Naive thymus-derived CD4-positive, alpha-beta T cell (primary cell): ENCODE results near the gene MARK2. TPM values are rescaled to one million over a fixed set of nuclear protein-coding genes. Genes with fewer than 3 reads are reported as not detected.
A peak's percentile ranks its signal among the peaks of the same experiment; 100 is the strongest.

ENCODE experiments used
- ATAC-seq: fragments of 150-1000 bp; cut with Tn5 transposase; 2 replicates; pipeline ENCODE4 v1.10.0; 2021; ENCODE audit warnings: mild to moderate bottlenecking, moderate library complexity
- CTCF ChIA-PET: fragments of 350-600 bp; sonication (Branson Sonifier 250); formaldehyde crosslinking; loops from one replicate; lab custom pipeline; 2021; ENCODE audit warnings: antibody characterized with exemption; lab: Charles Lee
- POLR2A ChIA-PET: fragments of 350-600 bp; sonication (Branson Sonifier 250); formaldehyde crosslinking; loops from one replicate; lab custom pipeline; 2021; ENCODE audit warnings: antibody characterized with exemption, inconsistent platforms; lab: Charles Lee
- DNase-seq, 9 donors: peaks; one replicate each; pipeline versions ENCODE4 v3.0.0 to v3.0.0-alpha.2; 2020 to 2022; ENCODE audit warnings: mixed read lengths in 1 of 9
- H3K27ac ChIP-seq: one replicate; pipeline ENCODE4 v1.7.0; 2013; ENCODE audit warnings: mild to moderate bottlenecking, low read depth, low read length, moderate library complexity
- H3K27me3 ChIP-seq, 2 donors: one replicate each; pipeline ENCODE4 v1.7.0; 2013; ENCODE audit warnings: low read length in 2 of 2, mild to moderate bottlenecking in 2 of 2, moderate library complexity in 2 of 2; ENCODE audit not compliant: control insufficient read depth in 2 of 2, insufficient read depth in 2 of 2
- H3K36me3 ChIP-seq, 3 experiments: 1 replicate in 2 of 3; 2 replicates in 1 of 3; pipeline ENCODE4 v1.7.0; 2013; ENCODE audit warnings: low read length in 3 of 3, mild to moderate bottlenecking in 3 of 3, moderate library complexity in 1 of 3; ENCODE audit not compliant: insufficient read depth in 3 of 3, control insufficient read depth in 2 of 3
- H3K4me1 ChIP-seq, 2 donors: one replicate each; pipeline ENCODE4 v1.7.0; 2013; ENCODE audit warnings: low read length in 2 of 2, mild to moderate bottlenecking in 2 of 2, moderate library complexity in 1 of 2; ENCODE audit not compliant: control insufficient read depth in 2 of 2, insufficient read depth in 2 of 2
- H3K4me3 ChIP-seq: 2 replicates; pipeline ENCODE4 v1.7.0; 2013; ENCODE audit warnings: mild to moderate bottlenecking, low read length
- H3K9me3 ChIP-seq, 3 experiments: 1 replicate in 2 of 3; 2 replicates in 1 of 3; pipeline ENCODE4 v1.7.0; 2013; ENCODE audit warnings: low read length in 3 of 3; ENCODE audit not compliant: control insufficient read depth in 2 of 3
- H3K27ac Mint-ChIP-seq, 9 donors: one replicate each; pipeline ENCODE4 v1.8.0; 2020 to 2022; ENCODE audit warnings: mixed read lengths in 9 of 9, mild to moderate bottlenecking in 8 of 9, moderate library complexity in 5 of 9, inconsistent platforms in 2 of 9
- H3K27me3 Mint-ChIP-seq, 5 donors: one replicate each; pipeline ENCODE4 v1.8.0; 2021 to 2022; ENCODE audit warnings: mixed read lengths in 5 of 5, mild to moderate bottlenecking in 1 of 5
- H3K36me3 Mint-ChIP-seq, 5 donors: one replicate each; pipeline ENCODE4 v1.8.0; 2020 to 2022; ENCODE audit warnings: mixed read lengths in 5 of 5, mild to moderate bottlenecking in 3 of 5, inconsistent platforms in 1 of 5
- H3K4me1 Mint-ChIP-seq, 7 donors: one replicate each; pipeline ENCODE4 v1.8.0; 2020 to 2022; ENCODE audit warnings: mixed read lengths in 7 of 7, mild to moderate bottlenecking in 3 of 7, inconsistent platforms in 1 of 7
- H3K4me3 Mint-ChIP-seq, 10 donors: one replicate each; pipeline ENCODE4 v1.8.0; 2020 to 2022; ENCODE audit warnings: mild to moderate bottlenecking in 10 of 10, mixed read lengths in 10 of 10, moderate library complexity in 6 of 10, inconsistent platforms in 2 of 10
- H3K9me3 Mint-ChIP-seq, 11 donors: one replicate each; pipeline ENCODE4 v1.8.0; 2020 to 2022; ENCODE audit warnings: mixed read lengths in 11 of 11, mild to moderate bottlenecking in 4 of 11, inconsistent platforms in 1 of 11, moderate library complexity in 1 of 11
- intact Hi-C, 2 donors: fragments of 100-400 bp; cut with micrococcal nuclease; formaldehyde crosslinking; loops; one replicate each; pipeline ENCODE4 v1.15.1; 2023
- polyA plus RNA-seq, 2 donors: library from polyadenylated mRNA; unstranded; fragments of 300-500 nt; fragmentation: Illumina TruSeq; gene quantifications; one replicate each; pipeline ENCODE4 v1.2.3, GENCODE V29; 2021
- total RNA-seq, 6 experiments: library from RNA in 5 of 6; stranded (reverse) in 5 of 6; gene quantifications; 1 replicate in 5 of 6; 2 replicates in 1 of 6; pipeline ENCODE4 v1.2.3 and lab custom pipeline; 2021 to 2026

The MARK2 gene
- total and polyA plus RNA-seq, 7 experiments from 2014 or later = 29.4 to 69.1 (median 56.8) TPM

GRCh38 chr11:63839508-63840355 is 822 bp downstream of the MARK2 start:
- Histone ChIP-seq H3K4me3 (peak overlapping the region; percentile 87), H3K9me3 (no peaks in the 10 kb centered on the region), H3K27me3 (no peaks in the 10 kb centered on the region), H3K36me3 (peaks cover 0 to 19% (median 5%) of the 10 kb centered on the region in 3 experiments), H3K27ac (peak overlapping the region; percentile 94), H3K4me1 (peaks cover 35 to 37% of the 10 kb centered on the region in 2 donors)
- Mint-ChIP-seq H3K4me3 (peak overlapping the region; percentile 86 to 99 (median 90)), H3K9me3 (peaks cover 0 to 2% (median 0%) of the 10 kb centered on the region in 11 donors), H3K4me1 (peaks cover 47 to 64% (median 60%) of the 10 kb centered on the region in 7 donors), H3K36me3 (peaks cover 0 to 21% (median 6%) of the 10 kb centered on the region in 5 donors), H3K27me3 (no peaks in the 10 kb centered on the region), H3K27ac (peak overlapping the region; percentile 74 to 93 (median 83))
- DNase-seq (peak in 5 of 9 donors; percentile 8 to 51 (median 24)), ATAC-seq (no peak)
- ChIA-PET CTCF (interaction anchor here (0.6 to 5.7 kb wide), 10 partner anchors 11 to 105 kb away, joined by 3 to 148 read pairs (median 4); no protein-coding TSS in a partner anchor), POLR2A (interaction anchor here (0.9 to 4.2 kb wide), 11 partner anchors 23 to 146 kb away, joined by 3 to 32 read pairs (median 4); no protein-coding TSS in a partner anchor)
- intact Hi-C loops = loop anchor here (1.0 to 5.0 kb wide), 13 partner anchors 12 to 1872 kb away; partner anchors contain the start of genes CATSPERZ (in 1 of the 2), FTH1 (in 1 of the 2), HNRNPUL2 (in 1 of the 2) and MACROD1 (in 1 of the 2)

GRCh38 chr11:63840356-63841060 is 1.6 kb downstream of the MARK2 start:
- intact Hi-C loops = loop anchor here (1.0 kb wide), 2 partner anchors 11 to 26 kb away; no protein-coding TSS in a partner anchor
- Mint-ChIP-seq H3K4me1 (peaks cover 50 to 72% (median 67%) of the 10 kb centered on the region in 7 donors), H3K27ac (peak overlapping the region; percentile 74 to 93 (median 83)), H3K27me3 (no peaks in the 10 kb centered on the region), H3K9me3 (peaks cover 0 to 2% (median 0%) of the 10 kb centered on the region in 11 donors), H3K4me3 (peak overlapping the region; percentile 86 to 99 (median 90)), H3K36me3 (peaks cover 0 to 21% (median 6%) of the 10 kb centered on the region in 5 donors)
- peak overlapping the region; percentile 87 for H3K4me3 ChIP-seq
- no peaks in the 10 kb centered on the region for H3K9me3 ChIP-seq
- H3K27ac ChIP-seq = peak overlapping the region; percentile 94
- H3K27me3 ChIP-seq = no peaks in the 10 kb centered on the region
- H3K36me3 ChIP-seq = peaks cover 0 to 21% (median 5%) of the 10 kb centered on the region in 3 experiments
- POLR2A ChIA-PET = interaction anchor here (1.0 to 4.2 kb wide), 7 partner anchors 23 to 145 kb away, joined by 3 to 32 read pairs (median 4); no protein-coding TSS in a partner anchor
- DNase-seq (peak in 5 of 9 donors; percentile 17 to 37 (median 25)), ATAC-seq (no peak)
- CTCF ChIA-PET = interaction anchor here (0.6 to 2.1 kb wide), 4 partner anchors 10 to 48 kb away, joined by 3 to 6 read pairs (median 4); no protein-coding TSS in a partner anchor
- H3K4me1 ChIP-seq = peaks cover 43% of the 10 kb centered on the region in 2 donors

GRCh38 chr11:63841554-63841953 is 2.6 kb downstream of the MARK2 start:
- ATAC-seq (no peak), DNase-seq (no peak)
- POLR2A ChIA-PET = interaction anchor here (0.6 to 1.2 kb wide), 2 partner anchors 20 to 82 kb away, joined by 3 read pairs; no protein-coding TSS in a partner anchor
- intact Hi-C loops = no loop called here
- Histone ChIP-seq H3K9me3 (no peaks in the 10 kb centered on the region), H3K36me3 (peaks cover 0 to 21% (median 5%) of the 10 kb centered on the region in 3 experiments), H3K27ac (peak overlapping the region; percentile 94), H3K4me3 (peak overlapping the region; percentile 87), H3K27me3 (no peaks in the 10 kb centered on the region), H3K4me1 (peaks cover 43% of the 10 kb centered on the region in 2 donors)
- peaks cover 56 to 79% (median 74%) of the 10 kb centered on the region in 7 donors for H3K4me1 Mint-ChIP-seq
- peak overlapping the region in 8 of 9 donors; percentile 74 to 93 (median 80) for H3K27ac Mint-ChIP-seq
- CTCF ChIA-PET = interaction anchor here (0.9 to 1.7 kb wide), 4 partner anchors 59 to 102 kb away, joined by 3 read pairs; partner anchors contain the start of gene ZFTA
- no peaks in the 10 kb centered on the region for H3K27me3 Mint-ChIP-seq
- H3K36me3 Mint-ChIP-seq = peaks cover 0 to 23% (median 6%) of the 10 kb centered on the region in 5 donors
- H3K9me3 Mint-ChIP-seq = peaks cover 0 to 2% (median 0%) of the 10 kb centered on the region in 11 donors
- H3K4me3 Mint-ChIP-seq = peak overlapping the region; percentile 86 to 99 (median 90)

GRCh38 chr11:63843041-63843440 is 4.1 kb downstream of the MARK2 start:
- DNase-seq (no peak), ATAC-seq (no peak)

GRCh38 chr11:63844836-63845235 is 5.9 kb downstream of the MARK2 start:
- H3K27me3 ChIP-seq = no peaks in the 10 kb centered on the region
- Mint-ChIP-seq H3K27ac (peak overlapping the region in 5 of 9 donors; percentile 49 to 67 (median 62)), H3K4me3 (peak overlapping the region in 3 of 10 donors; percentile 10 to 20 (median 17)), H3K9me3 (peaks cover 0 to 1% (median 0%) of the 10 kb centered on the region in 11 donors), H3K27me3 (no peaks in the 10 kb centered on the region), H3K4me1 (peaks cover 62 to 88% (median 82%) of the 10 kb centered on the region in 7 donors), H3K36me3 (peaks cover 0 to 29% (median 5%) of the 10 kb centered on the region in 5 donors)
- H3K4me1 ChIP-seq = peaks cover 34 to 41% of the 10 kb centered on the region in 2 donors
- ATAC-seq = peak; percentile 8
- H3K9me3 ChIP-seq = no peaks in the 10 kb centered on the region
- CTCF ChIA-PET = interaction anchor here (0.9 kb wide), 1 partner anchor 62 kb away, joined by 4 read pairs; no protein-coding TSS in a partner anchor
- no peak overlapping the region for H3K4me3 ChIP-seq
- POLR2A ChIA-PET = interaction anchor here (1.0 to 2.0 kb wide), 3 partner anchors 11 to 44 kb away, joined by 3 to 5 read pairs (median 3); no protein-coding TSS in a partner anchor
- peaks cover 0 to 17% (median 5%) of the 10 kb centered on the region in 3 experiments for H3K36me3 ChIP-seq
- no peak for DNase-seq
- H3K27ac ChIP-seq = peak overlapping the region; percentile 17
- intact Hi-C loops = no loop called here

More at GRCh38 chr11:63843041-63843440, 4.1 kb downstream of the MARK2 start:
- ChIA-PET POLR2A (interaction anchor here (0.6 to 1.2 kb wide), 5 partner anchors 14 to 986 kb away, joined by 3 to 5 read pairs (median 3); no protein-coding TSS in a partner anchor), CTCF (interaction anchor here (0.5 to 1.8 kb wide), 5 partner anchors 26 to 269 kb away, joined by 3 to 9 read pairs (median 3); no protein-coding TSS in a partner anchor)
- peaks cover 0 to 2% (median 0%) of the 10 kb centered on the region in 11 donors for H3K9me3 Mint-ChIP-seq
- peak overlapping the region; percentile 30 for H3K27ac ChIP-seq
- no peaks in the 10 kb centered on the region for H3K27me3 Mint-ChIP-seq
- no peaks in the 10 kb centered on the region for H3K27me3 ChIP-seq
- intact Hi-C loops = no loop called here
- no peak overlapping the region for H3K4me3 ChIP-seq
- H3K4me1 Mint-ChIP-seq = peaks cover 56 to 78% (median 75%) of the 10 kb centered on the region in 7 donors
- peak overlapping the region in 9 of 10 donors; percentile 14 to 99 (median 45) for H3K4me3 Mint-ChIP-seq
- peaks cover 0 to 28% (median 6%) of the 10 kb centered on the region in 5 donors for H3K36me3 Mint-ChIP-seq
- peaks cover 0 to 21% (median 5%) of the 10 kb centered on the region in 3 experiments for H3K36me3 ChIP-seq
- H3K9me3 ChIP-seq = no peaks in the 10 kb centered on the region
- H3K4me1 ChIP-seq = peaks cover 34 to 39% of the 10 kb centered on the region in 2 donors
- peak overlapping the region; percentile 3 to 83 (median 72) for H3K27ac Mint-ChIP-seq
